Calu3 (cell line): ENCODE data around the gene SLC38A9. TPM values are rescaled to one million over a fixed set of nuclear protein-coding genes. Genes with fewer than 3 reads are reported as not detected.
"Not testable (repeated sequence)": the region's sequence is repeated elsewhere in the genome, so short reads cannot be mapped to it uniquely, and the experiment has no call there.

Experiments used
- Bru-seq: library from RNA; stranded (reverse); fragments of 400-500 nt; gene quantifications from one replicate; lab custom pipeline; 2021; lab: Mats Ljungman, UMichigan
- BruChase-seq, 2 experiments: library from RNA; stranded (reverse); fragments of 400-500 nt; gene quantifications; one replicate each; lab custom pipeline; 2021; lab: Mats Ljungman, UMichigan
- BruUV-seq: library from RNA; stranded (reverse); fragments of 400-500 nt; replicated peaks from 2 replicates; lab custom pipeline; 2021; lab: Mats Ljungman, UMichigan
- CTCF ChIA-PET: fragments of 300-600 bp; sonication (Branson Sonifier 250); formaldehyde crosslinking; loops from one replicate; lab custom pipeline; 2022; ENCODE audit warnings: antibody characterized with exemption; lab: Charles Lee
- DNase-seq: peaks from one replicate; pipeline ENCODE4 v3.0.0; 2022
- H3K27ac Mint-ChIP-seq: one replicate; pipeline ENCODE4 v1.8.0; 2022; ENCODE audit warnings: mixed read lengths; ENCODE audit not compliant: unreplicated experiment
- H3K27me3 Mint-ChIP-seq: one replicate; pipeline ENCODE4 v1.8.0; 2022; ENCODE audit warnings: mixed read lengths; ENCODE audit not compliant: unreplicated experiment
- H3K36me3 Mint-ChIP-seq: one replicate; pipeline ENCODE4 v1.8.0; 2022; ENCODE audit warnings: mild to moderate bottlenecking, moderate library complexity, mixed read lengths; ENCODE audit not compliant: insufficient read depth, unreplicated experiment
- H3K4me1 Mint-ChIP-seq: one replicate; pipeline ENCODE4 v1.8.0; 2022; ENCODE audit warnings: mild to moderate bottlenecking, low read depth, mixed read lengths; ENCODE audit not compliant: unreplicated experiment
- H3K4me3 Mint-ChIP-seq: one replicate; pipeline ENCODE4 v1.8.0; 2022; ENCODE audit warnings: mild to moderate bottlenecking, low read depth, moderate library complexity, mixed read lengths; ENCODE audit not compliant: unreplicated experiment
- H3K9me3 Mint-ChIP-seq: one replicate; pipeline ENCODE4 v1.8.0; 2022; ENCODE audit warnings: low read depth, mixed read lengths; ENCODE audit not compliant: unreplicated experiment
- intact Hi-C: fragments of 100-400 bp; cut with micrococcal nuclease; formaldehyde crosslinking; loops from one replicate; pipeline ENCODE4 v1.10.0; 2022; ENCODE audit not compliant: unreplicated experiment
- long read RNA-seq: library from polyadenylated mRNA; stranded (forward); transcript quantifications from one replicate; pipeline ENCODE4 v2.0.0, GENCODE V29; 2022
- total RNA-seq: library from RNA; stranded (reverse); gene quantifications from 2 replicates; pipeline ENCODE4 v1.2.3, GENCODE V29; 2022
- TF ChIP-seq, protein P1 (sequence below): fragments of 200-600 bp; IDR thresholded peaks from one replicate; pipeline ENCODE4 v1.8.0; 2022; ENCODE audit warnings: antibody characterized with exemption; ENCODE audit not compliant: unreplicated experiment

Gene SLC38A9, protein sequence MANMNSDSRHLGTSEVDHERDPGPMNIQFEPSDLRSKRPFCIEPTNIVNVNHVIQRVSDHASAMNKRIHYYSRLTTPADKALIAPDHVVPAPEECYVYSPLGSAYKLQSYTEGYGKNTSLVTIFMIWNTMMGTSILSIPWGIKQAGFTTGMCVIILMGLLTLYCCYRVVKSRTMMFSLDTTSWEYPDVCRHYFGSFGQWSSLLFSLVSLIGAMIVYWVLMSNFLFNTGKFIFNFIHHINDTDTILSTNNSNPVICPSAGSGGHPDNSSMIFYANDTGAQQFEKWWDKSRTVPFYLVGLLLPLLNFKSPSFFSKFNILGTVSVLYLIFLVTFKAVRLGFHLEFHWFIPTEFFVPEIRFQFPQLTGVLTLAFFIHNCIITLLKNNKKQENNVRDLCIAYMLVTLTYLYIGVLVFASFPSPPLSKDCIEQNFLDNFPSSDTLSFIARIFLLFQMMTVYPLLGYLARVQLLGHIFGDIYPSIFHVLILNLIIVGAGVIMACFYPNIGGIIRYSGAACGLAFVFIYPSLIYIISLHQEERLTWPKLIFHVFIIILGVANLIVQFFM
- total RNA-seq (30.3 and 30.5 TPM in 2 replicates), Bru-seq, nascent RNA (percentile 67 among the genes with signal in this experiment), BruChase-seq, experiment 1, labeled RNA remaining after a 6-hour chase (percentile 63 among the genes with signal in this experiment), BruChase-seq, experiment 2, labeled RNA remaining after a 2-hour chase (percentile 67 among the genes with signal in this experiment)
- long read RNA-seq, transcript SLC38A9-202 (16 exons, 2,927 nt): major isoform, 11 of 23 reads
- long read RNA-seq, partial matches to known transcripts: 0 of 23 reads
- long read RNA-seq, other reads (novel, unspliced or antisense): 12 of 23 reads

GRCh38 chr5:55712023-55712859 is at the start of gene SLC38A9:
Gene SLC38A9 (minus strand): TSS chr5:55712324. CDS start chr5:55697958, 14,366 bp downstream.
- Mint-ChIP-seq H3K4me3 (peak within 1 kb of the TSS; percentile 89), H3K4me1 (no peaks in the 10 kb centered on the region), H3K27ac (peak within 1 kb of the TSS; percentile 25), H3K36me3 (peaks cover 17% of the 10 kb centered on the region), H3K9me3 (peaks cover 3% of the 10 kb centered on the region), H3K27me3 (no peaks in the 10 kb centered on the region)
- TSS peak; percentile 72 for BruUV-seq
- DNase-seq: peak; percentile 96
- intact Hi-C loops: loop anchor here (5.0 kb wide), 1 partner anchor 210 kb away; no protein-coding TSS in a partner anchor
- TF ChIP-seq, protein P1, sequence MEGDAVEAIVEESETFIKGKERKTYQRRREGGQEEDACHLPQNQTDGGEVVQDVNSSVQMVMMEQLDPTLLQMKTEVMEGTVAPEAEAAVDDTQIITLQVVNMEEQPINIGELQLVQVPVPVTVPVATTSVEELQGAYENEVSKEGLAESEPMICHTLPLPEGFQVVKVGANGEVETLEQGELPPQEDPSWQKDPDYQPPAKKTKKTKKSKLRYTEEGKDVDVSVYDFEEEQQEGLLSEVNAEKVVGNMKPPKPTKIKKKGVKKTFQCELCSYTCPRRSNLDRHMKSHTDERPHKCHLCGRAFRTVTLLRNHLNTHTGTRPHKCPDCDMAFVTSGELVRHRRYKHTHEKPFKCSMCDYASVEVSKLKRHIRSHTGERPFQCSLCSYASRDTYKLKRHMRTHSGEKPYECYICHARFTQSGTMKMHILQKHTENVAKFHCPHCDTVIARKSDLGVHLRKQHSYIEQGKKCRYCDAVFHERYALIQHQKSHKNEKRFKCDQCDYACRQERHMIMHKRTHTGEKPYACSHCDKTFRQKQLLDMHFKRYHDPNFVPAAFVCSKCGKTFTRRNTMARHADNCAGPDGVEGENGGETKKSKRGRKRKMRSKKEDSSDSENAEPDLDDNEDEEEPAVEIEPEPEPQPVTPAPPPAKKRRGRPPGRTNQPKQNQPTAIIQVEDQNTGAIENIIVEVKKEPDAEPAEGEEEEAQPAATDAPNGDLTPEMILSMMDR: no peak
- CTCF ChIA-PET: no interaction called here

DNA sequence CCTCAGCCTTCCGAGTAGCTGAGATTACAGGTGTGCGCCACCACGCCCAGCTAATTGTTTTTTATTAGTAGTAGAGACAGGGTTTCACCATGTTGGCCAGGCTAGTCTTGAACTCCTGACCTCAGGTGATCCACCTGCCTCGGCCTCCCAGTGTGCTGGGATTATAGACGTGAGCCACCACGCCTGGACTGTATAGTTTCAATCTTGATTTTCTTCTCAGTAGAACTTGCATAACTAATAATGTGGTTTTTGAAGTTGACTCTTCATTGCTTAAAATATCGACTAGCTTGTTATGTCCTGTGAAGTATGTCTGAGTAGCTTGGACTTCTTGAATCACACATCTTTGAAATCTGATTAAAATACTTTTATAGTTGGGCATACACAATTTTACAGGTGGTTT is 49.6 kb upstream of the SLC38A9 start:
- H3K4me3 Mint-ChIP-seq, DNase-seq, CTCF ChIA-PET, H3K36me3 Mint-ChIP-seq, H3K9me3 Mint-ChIP-seq, intact Hi-C loops, H3K27ac Mint-ChIP-seq, H3K27me3 Mint-ChIP-seq, BruUV-seq: not testable (repeated sequence)
- H3K4me1 Mint-ChIP-seq: peaks cover 16% of the 10 kb centered on the region

DNA sequence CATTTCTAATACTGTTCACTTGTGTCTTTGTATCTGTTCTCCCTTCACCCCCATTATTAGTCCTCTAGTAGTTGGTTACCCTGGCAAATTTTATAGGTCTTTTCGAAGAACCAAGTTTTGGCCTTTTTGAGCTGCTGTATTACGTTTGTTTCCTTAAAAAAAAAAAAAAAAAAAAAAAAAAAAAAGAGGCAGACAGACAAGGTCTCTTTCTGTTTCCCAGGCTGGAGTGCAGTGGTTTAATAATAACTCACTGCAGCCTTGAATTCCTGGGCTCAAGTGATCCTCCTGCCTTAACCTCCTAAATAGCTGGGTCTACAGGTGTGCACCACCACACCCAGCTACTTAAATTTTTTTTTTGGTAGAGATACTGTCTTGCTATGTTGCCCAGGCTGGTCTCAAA is 46.6 kb upstream of the SLC38A9 start:
- CTCF ChIA-PET: interaction anchor here (0.6 to 0.7 kb wide), 3 partner anchors 14 to 1185 kb away, joined by 3 to 4 read pairs (median 3); no protein-coding TSS in a partner anchor
- peaks cover 16% of the 10 kb centered on the region for H3K4me1 Mint-ChIP-seq
- H3K9me3 Mint-ChIP-seq: no peaks in the 10 kb centered on the region
- no peaks in the 10 kb centered on the region for H3K27me3 Mint-ChIP-seq
- peak overlapping the region; percentile 15 for H3K4me3 Mint-ChIP-seq
- peak overlapping the region; percentile 61 for H3K27ac Mint-ChIP-seq
- BruUV-seq: no TSS peak
- no peak for DNase-seq
- H3K36me3 Mint-ChIP-seq: no peaks in the 10 kb centered on the region
- intact Hi-C loops: no loop called here
- TF ChIP-seq, protein P1: no peak

DNA sequence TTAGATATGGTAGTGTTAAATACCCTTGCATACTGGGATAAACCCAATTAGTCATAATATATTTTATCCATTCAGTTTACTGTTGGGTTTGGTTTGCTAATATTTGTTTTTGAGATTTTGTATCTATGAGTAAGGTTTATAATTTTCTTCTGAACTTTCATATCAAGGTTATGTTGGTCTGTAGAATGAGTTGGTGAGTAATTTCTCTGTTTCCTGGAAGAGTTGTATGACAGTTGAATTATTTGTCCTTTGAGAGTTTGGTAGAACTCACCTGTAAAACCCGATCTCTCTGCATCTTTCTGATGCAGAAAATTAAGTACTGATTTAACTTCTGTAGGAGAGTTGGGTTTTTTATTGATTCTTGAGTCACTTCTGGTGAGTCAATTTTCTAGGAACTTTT is 46.1 kb upstream of the SLC38A9 start:
- DNase-seq: no peak
- H3K9me3 Mint-ChIP-seq: no peaks in the 10 kb centered on the region
- H3K4me1 Mint-ChIP-seq: peaks cover 16% of the 10 kb centered on the region
- TF ChIP-seq, protein P1: no peak
- CTCF ChIA-PET: interaction anchor here (0.6 kb wide), 1 partner anchor 14 kb away, joined by 4 read pairs; no protein-coding TSS in a partner anchor
- H3K36me3 Mint-ChIP-seq: no peaks in the 10 kb centered on the region
- H3K27ac Mint-ChIP-seq: peak overlapping the region; percentile 61
- H3K27me3 Mint-ChIP-seq: no peaks in the 10 kb centered on the region
- BruUV-seq: no TSS peak
- intact Hi-C loops: no loop called here
- peak overlapping the region; percentile 15 for H3K4me3 Mint-ChIP-seq
